GM18520 (cell line): Measurements from ENCODE around the gene OSGEP.
"Not testable (repeated sequence)": the region's sequence is repeated elsewhere in the genome, so short reads cannot be mapped to it uniquely, and the experiment has no call there.

Experiments used
- ATAC-seq: cut with Tn5 transposase; IDR thresholded peaks from one replicate; pipeline ENCODE4 v1.9.1; 2021; ENCODE audit not compliant: unreplicated experiment

Gene OSGEP

DNA sequence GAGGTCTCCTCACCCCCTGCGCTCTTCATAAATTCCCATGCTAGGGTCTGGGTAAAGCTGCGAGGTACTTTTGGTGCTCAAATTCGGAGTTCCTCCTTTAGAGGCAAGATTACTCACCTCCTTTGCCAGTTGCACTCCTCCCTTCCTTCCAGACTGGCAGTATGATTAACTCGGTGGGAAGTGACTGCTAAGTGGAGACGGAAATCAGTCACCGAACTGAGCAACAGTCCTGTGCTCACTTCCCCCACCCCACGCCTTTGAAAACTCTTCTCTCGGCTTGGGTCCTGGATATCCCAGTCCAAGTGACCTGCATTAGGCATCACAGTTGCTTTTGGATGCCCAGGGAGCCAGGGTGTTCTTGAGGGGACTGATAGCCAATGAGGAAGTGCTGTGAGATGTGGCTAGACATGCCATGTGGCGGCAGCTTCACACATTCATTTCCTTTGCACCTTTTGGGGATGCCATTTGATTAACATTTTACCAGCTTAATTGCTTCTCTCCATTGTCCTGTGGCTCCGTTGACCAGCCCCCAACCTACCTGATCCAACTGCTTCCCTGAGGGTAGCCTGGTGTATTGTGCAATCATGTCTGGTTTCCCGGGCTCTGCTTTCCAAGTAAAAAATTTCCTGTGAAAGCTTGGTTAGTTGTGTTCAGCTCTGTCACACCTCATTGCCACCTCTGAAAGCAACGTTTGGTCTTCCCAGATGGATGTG is 15.4 kb upstream of the OSGEP start:
- peak; percentile 26 for ATAC-seq

DNA sequence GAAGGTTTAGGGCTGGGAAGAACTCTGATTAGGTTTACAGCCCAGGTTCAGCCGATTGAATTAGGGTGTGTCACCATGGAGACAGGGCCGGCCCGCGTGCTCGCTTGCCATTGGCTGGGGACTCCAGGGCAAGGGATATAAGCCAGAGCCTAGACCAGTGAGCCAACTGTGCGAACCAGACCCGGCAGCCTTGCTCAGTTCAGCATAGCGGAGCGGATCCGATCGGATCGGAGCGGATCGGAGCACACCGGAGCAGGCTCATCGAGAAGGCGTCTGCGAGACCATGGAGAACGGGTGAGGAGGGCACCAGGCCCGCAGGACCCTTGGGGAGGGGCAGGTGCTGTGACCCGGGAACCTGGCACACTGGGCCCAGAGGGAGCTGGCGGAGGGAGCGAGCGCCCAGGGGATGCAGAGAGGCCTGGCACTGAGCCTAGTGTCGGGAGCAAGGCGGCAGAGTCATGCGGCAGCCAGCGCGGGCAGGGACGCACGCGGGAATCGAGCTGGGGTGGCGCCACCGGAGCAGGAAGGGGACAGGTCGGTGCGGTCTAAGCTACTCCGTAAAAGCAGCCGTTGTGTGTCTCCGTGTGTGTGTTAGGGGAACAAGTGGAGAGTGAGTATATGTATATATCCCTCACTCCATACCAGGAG is 14.8 kb upstream of the OSGEP start, which contains the start of gene PNP:
Gene PNP, plus strand, starts transcription at position 165 of the 648 bp plus-strand sequence. Its CDS starts 119 bp downstream, at position 284.
- peak; percentile 84 for ATAC-seq

DNA sequence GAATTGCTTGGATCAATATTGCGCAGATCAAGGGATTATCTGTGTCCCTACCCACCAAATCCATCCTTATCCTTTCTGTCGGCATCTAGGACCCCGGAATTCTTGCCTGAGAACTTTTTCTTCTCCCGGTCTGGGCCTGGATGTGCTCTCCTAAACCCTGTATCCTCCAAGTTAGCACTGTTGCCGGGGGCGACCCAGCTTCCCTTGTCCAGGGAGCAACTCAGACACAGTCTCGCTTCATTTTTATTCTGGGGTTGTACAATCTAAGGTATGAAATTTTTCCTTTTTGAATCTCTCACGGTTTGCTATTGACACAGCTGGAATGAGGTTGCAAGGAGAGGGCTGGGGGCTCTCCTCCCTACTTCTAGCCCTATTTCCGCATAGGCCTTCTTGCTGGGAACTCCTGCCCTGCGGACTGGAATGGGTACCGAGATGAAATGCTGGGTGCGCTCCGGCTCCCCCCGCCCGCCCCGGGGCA is 14.2 kb upstream of the OSGEP start:
- no peak for ATAC-seq

DNA sequence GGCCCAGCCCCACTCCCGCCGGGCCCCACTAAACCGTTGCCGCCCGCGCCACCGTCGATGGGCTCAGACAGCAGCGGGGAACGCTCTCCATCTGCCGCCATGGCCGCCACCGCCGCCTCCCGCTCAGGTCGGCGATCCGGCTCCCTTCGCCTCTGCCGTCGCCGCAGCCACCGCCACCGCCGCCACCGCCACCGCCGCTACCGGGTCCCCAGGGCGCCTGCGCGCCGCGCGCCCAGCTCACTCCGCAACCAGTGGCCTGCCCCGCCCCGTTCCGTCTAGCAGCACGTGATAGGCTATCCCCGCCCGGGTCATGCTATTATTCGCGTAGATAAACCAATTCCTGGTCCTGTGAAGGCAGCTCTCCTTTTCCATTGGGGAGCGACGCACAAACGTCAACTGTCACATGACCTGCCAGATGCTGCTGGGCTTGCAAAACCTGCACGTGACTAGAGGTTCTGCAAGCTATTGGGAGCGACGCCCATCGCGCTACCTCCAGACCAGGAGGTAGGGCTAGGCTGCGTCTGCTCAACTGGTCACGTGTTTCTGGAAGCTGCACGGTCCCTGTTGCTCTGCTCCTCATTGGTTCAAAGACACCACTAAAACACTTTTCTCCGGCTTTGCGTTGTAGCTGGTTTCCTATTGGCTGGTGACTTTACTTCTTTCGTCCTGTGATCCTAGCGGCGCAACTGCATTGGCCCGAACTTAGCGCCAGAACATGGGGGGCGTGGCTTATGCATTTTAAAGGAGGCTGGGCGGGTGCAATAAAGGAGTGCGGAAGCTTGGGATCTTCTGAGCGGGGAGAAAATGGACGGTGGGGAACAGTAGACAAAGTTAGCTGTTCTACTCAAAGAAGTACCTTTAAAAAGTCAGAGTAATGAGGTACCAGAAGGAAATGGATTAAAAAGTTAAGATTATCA is 6.9 kb upstream of the OSGEP start, which contains the start of gene PIP4P1:
Gene PIP4P1, minus strand, starts transcription at position 210 of the 917 bp plus-strand sequence. Its CDS starts 109 bp downstream, at position 101.
- peak; percentile 94 for ATAC-seq

DNA sequence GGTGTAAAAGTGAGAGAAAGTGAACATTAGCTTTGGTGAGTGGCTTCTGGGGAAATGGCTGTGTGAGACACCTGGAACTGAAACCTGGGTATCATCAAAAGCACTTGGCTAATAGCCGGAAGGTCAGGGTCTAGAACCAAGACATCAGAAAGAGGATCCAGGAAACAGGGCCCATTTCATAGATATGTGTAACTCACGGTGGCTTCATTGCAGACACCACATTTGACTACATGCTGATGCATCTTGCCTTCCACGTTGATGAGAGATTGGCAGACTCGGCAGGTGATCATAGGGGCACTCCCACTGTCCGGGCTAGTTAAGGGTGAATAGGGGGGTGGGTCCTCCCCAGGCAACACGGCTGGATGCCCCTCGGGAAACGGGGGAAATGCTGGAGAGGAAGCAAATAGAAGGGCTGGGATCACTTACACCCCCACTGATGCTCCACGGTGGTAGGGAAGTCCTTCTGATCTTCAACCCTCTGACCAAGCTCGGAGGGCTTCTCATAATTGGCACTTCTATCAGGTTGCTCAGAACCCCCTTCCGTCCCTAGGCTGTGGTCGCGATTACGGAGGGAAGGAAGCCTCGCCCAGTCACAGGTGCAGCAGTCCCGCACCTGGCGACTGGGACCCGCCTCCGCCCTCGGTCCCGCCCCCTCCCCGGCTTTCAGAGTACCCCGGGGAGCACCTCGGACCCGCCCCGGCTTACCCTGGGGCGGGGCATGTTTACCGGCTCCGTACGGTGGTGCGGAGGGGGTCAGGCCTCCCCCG is 6.0 kb upstream of the OSGEP start:
- no peak for ATAC-seq

DNA sequence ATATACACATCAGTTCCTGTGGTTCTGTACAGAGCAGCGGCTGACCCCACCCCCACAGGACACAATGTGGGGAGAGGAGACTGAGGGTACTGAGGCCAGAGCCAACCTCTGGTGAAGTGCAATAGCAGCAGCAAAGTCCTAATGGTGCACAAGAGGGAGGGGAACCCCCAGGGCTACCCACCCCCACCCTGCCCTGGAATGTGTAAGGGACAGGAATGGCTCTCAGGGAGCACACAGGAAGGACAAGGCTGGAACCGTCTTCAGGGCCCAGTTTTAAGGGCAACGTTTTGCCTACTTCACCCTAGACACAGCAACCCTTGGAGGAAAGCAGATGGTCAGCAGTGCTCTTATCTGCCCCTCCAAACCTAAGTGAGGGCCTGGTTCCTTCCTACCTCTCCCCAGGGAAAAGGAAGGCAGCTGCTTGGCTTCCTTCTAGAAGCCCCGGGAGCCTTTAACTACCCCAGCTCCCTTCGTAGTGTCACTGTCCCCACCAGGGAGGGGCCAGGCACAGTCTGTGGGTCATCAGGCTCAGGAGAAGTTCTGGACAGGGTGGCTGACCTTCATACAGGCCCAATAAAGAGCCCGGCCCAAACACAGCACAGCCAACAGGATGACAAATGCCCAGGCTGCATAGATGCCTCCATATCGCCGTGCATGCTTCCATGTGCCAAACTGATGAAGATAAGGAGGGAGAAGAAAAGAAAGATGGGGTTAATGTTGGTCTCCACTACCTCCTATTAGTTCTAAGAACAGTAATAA is 3.6 kb upstream of the OSGEP start:
- ATAC-seq: no peak

DNA sequence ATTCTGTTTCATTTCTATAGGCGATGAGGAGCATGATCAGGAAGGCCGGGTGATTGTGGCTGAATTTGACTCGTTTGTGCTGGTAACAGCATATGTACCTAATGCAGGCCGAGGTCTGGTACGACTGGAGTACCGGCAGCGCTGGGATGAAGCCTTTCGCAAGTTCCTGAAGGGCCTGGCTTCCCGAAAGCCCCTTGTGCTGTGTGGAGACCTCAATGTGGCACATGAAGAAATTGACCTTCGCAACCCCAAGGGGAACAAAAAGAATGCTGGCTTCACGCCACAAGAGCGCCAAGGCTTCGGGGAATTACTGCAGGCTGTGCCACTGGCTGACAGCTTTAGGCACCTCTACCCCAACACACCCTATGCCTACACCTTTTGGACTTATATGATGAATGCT is 2.4 kb upstream of the OSGEP start:
- ATAC-seq: no peak

DNA sequence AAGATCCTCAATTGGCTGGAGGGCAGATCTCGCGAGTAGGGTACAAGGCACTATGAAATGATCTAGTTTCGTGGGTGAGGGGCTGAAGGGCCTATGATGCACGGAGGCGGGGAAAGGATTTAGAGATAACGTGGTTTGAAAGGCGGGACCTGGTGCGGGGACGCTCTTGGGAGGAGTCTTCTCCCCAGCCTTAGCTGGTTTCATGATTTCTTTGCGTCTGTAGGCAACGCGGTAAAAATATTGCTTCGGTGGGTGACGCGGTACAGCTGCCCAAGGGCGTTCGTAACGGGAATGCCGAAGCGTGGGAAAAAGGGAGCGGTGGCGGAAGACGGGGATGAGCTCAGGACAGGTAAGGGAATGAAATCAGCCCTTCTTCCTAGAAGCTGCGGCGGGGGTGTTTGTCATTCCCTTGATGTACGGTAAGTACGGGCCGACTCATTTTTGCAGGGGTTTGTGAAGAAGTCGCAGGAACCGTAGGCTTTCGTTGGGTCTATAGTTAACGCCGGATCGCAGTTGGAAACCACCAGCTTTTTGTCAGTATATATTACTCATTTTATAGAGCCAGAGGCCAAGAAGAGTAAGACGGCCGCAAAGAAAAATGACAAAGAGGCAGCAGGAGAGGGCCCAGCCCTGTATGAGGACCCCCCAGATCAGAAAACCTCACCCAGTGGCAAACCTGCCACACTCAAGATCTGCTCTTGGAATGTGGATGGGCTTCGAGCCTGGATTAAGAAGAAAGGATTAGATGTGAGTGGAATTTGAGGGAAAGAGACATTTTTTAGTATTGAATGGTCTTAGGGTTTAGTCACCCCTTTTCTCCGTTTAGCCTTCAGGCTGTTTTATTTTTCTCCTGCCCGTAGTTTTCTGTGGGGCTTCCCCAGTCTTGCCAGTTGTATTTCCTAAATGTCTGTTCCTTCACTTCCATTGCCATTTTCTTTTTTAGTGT is 1.0 kb upstream of the OSGEP start:
- peak; percentile 21 for ATAC-seq

DNA sequence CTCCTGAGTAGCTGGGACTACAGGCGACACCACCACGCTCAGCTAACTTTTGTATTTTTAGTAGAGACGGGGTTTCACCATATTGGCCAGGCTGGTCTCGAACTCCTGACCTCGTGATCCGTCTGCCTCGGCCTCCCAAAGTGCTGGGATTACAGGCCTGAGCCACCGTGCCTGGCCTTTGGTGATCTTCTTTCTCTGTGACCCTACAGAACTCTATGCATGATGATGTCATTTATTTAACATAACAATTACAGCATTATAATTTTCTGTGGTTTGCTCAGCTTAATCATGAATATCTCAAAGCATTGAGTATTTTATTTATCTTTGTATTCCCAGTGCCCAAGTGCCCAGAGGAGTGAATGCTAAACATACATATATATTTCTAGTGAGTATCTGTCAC is 1.8 kb downstream of the OSGEP start:
- not testable (repeated sequence) for ATAC-seq

DNA sequence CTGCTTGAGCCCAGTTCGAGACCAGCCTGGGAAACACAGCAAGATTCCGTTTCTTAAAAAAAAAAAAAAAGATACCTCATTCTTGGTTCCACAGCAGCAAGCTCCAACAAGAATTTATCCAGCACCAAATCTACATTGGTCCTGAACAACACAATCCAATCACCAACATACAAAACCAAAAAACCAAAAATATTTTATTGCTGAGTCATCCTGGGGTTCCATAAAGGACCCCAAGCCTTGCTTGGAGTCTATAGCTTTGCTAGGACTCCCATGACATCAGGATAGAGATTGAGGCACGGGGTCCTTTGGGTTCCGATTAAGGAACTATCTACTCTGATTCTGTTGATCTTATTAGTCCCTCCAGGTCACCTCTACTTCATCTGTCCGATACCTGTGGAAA is 7.7 kb downstream of the OSGEP start:
- ATAC-seq: no peak

DNA sequence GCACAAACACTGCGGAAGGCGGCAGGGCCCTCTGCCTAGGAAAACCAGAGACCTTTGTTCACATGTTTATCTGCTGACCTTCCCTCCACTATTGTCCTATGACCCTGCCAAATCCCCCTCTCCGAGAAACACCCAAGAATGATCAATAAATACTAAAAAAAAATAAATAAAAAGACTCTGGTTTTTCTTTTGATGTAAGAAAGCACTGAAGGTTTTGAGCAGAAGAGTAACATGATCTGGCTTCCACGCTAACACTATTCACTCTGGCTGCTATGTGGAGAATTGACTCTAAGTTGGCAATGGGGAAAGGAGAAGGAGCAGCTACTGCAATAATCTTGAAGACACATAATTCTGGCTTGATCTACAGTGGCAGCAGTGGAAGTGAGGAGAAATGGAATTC is 11.0 kb downstream of the OSGEP start:
- not testable (repeated sequence) for ATAC-seq

DNA sequence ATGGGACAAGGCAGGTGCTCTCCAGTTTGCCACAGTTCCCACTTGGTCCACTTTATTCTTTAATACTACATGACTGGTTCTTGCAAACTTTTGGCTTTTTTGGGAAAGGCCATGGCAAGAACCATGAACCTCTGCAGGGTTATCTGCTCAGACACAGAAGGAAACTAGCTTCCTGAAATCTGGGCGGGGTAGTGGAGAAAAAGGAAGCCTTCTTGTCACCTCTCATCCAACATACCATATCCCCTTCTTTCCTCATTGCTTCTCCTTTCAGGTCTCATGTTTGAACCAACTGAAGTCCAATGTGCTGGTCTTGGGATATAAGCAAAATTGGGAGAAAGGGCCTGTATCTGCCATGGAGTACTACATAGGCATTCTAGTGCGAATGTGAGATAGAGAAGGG is 13.2 kb downstream of the OSGEP start:
- ATAC-seq: no peak

DNA sequence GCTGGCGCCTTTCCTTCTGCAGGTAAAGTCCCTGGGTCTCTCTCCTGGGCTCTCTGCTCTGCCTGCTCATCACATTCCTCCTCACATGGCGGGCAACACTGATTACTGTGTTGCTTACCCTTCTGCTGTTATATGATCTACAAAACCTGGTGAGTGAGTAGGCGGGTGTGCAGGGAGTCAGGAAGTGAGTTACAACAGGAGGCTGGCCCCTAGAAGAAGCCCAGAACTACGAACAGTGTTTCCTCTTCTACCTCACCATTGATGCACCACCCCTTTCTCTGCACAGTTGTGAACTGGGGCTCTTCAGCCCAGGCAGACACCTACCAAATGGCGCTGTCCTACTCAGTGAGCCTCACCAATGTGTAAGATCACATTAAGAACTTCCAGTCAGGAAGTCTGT is 13.7 kb downstream of the OSGEP start:
- no peak for ATAC-seq

DNA sequence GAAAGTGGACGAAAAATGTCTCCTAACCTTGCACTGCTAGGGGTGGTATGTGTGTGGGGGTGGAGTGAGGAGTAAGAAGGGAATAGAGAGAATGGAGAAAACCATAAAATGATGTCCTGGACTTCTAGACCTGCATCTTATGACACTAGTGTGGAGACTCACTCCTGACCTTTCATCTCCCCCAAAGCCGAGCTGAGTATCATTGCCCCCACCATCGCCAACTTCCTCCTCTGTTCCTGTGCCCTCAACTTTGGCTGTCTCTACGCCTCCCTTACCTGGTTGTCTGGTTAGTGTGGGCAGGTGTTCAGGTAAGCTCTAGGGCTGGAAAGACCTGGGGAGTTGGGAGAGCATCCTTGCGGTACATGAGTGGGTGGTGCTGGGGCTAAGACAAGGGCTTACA is 14.1 kb downstream of the OSGEP start:
- no peak for ATAC-seq

DNA sequence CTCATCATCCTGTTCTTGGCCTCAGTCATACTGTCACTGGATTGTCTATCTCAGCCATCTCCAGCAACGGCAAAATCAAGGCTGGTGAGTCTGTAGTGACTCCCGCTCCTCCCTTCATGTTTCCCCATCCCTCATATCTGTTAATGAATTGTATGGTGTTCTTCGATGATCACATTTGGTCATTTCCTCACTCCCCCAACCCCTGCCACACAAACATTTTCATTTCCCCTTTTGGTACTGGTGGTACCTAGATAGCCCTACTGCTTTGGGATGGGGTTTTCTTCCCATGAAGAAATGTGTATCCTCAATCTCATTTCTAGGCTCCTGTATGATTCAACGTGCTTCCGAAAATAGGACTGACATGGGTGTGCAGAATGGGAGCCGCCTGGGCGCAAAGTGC is 15.9 kb downstream of the OSGEP start:
- no peak for ATAC-seq

DNA sequence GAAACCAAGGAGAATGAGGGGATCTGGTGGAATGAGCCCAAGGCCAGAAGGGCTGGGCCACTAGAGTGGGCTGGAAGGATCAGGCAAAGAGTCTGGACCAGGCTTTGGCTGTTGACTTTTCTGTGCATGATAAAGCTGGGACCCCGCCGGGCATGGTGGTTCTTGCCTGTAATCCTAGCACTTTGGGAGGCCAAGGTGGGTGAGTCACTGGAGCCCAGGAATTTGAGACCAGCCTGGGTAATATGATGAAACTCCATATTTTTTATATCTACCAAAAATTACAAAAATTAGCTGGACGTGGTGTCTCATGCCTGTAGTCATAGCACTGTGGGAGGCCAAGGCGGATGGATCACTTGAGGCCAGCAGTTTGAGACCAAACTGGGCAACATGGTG is 18.3 kb downstream of the OSGEP start:
- ATAC-seq: no peak

DNA sequence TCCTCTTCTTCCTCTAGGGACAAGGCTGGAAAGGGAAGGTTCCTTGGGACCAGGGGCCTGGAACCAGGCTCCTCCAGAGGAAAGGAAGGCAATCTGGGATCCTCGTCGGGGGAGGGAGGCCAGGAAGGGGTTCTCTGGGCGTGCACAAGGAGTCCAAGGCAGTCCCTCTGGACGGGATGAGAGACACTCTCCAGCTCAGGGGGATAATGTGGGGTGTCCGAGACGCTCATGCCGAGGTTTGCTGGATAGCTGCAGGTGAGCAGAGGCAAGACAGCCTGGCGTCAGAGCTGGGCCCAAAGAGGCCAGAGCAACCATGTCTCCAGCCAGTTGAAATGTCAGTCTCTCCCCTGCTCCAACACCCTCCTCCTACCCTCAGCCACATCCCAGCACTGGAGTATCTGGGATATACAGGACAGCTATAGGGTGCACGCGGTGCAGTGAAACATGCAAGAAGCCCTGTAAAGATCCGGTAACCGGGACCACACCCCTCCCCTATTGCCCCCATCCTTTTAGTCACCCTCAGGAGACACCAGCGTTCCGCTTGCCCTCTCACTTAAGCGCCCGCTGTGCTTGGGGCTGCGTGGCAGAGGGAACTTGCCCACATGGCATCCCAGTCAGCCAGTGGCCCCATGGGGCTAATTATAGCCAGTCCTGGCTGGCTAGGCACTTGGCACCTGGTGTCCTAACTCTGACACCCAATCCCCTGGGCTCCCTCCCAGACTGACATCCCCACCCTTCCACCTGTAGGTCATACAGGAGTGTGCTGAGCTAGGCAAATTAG is 18.8 kb downstream of the OSGEP start, which contains the start of gene KLHL33:
Gene KLHL33, minus strand, starts transcription at position 585 of the 781 bp plus-strand sequence. Its CDS starts 355 bp downstream, at position 230.
- ATAC-seq: no peak
